GM04504 (cell line): Measurements from ENCODE around the gene BAZ2A.
"Not testable (repeated sequence)": the region's sequence is repeated elsewhere in the genome, so short reads cannot be mapped to it uniquely, and the experiment has no call there.

Experiments
- DNase-seq: peaks from one replicate; pipeline ENCODE4 v3.0.0-alpha.2; 2012; ENCODE audit warnings: low read depth

Gene BAZ2A

DNA sequence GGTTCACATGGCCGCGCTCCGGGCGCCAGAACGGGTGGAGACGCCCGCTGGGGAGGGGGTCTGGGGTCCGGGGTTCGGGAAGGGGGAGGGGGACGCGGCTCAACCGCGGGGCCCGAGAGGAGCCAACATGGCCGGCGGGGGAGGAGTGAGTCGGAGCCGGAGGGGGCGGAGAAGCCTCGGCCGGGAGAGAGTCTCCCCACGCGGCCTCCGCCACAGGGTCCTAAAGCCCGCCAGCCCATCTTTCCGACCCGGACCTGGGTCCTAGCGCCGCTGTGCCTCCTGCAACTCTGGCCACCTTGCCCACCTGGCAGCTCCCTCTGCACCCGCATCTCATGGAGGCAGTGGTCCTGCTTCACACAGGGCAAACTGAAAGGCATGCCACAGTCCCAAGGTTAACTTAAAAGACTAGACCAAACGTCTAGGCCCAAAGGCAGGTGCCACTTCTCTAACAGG is at the start of gene BAZ2A:
Gene BAZ2A (minus strand): TSS at position 147 of the 453 bp plus-strand sequence. CDS start 12,796 bp downstream, outside the sequence.
- DNase-seq: peak; percentile 50

DNA sequence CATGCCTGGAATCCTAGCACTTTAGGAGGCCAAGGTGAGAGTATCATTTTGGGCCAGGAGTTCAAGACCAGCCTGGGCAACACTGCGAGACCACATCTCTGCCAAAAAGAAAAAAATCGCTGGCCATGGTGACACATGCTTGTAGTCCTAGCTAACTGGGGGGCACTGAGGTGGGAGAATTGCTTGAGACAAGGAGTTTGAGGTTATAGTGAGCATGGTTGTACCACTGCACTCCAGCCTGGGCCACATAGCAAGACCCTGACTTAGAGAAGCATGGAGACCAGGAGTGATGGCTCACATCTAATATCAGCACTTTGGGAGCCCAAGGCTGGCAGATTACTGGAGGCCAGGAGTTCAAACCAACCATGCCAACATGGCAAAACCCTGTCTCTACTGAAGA is 48.7 kb upstream of the BAZ2A start:
- DNase-seq: no peak

DNA sequence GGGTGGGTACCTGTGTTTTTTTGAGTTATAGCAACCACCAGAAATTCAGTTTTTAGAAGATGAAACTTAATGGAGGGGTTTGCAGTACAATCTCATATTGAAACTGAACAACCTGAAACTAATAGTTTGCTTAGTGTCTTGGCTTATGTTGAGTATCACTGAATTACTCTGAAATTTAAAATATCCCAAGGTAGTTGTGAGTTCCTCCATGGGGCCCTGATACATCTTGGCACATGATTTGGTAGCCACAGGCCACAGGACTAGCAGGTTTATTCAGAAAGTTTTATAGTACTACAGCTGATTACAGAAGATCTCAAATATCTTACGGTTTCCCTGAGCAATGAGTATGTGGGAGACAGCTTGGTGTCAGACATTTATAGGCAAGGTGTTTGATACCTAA is 47.6 kb upstream of the BAZ2A start:
- DNase-seq: no peak

DNA sequence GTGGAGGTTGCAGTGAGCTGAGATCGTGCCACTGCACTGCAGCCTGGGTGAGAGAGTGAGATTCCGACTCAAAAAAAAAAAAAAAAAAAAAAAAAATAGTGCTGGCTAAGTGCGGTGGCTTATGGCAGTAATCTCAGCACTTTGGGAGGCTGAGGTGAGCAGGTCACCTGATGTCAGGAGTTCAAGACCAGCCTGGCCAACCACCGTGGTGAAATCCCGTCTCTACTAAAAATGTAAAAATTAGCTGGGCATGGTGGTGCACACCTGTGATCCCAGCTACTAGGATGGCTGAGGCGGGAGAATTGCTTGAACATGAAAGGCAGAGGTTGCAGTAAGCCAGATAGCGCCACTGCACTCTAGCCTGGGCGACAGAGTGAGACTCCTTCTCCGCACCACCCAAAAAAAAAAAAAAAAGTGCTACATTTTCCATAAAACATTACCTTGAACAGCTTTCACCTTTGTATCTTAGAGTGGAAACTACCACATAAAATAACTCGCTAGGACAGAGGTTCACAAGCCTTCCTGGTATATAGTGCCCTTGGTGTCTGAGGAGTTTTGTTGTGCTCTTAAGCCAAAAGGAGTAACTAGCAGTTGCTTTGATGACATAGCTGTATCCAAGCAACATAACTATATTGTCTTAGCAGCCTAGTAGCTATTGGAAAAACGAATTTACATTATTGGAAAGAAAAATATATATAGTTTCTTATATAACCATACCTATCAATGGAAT is 46.9 kb upstream of the BAZ2A start:
- DNase-seq: no peak

DNA sequence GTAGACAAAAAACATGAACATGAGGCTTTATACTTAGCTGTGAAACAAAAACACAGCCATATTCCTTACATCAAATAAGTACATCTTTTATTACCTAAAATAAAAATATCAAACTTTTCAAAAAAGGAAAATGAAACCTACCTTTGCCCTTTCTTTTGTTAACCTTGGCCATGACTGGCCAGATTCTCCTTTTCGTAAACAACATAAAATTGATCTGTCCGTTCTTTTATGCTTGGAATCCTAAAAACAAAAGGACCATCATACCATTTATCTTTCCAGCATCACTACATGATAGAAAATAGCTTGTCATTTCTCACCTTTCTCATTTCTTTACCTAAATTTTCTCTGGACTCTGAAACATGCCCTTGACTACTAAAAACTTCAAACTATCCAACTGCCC is 41.5 kb upstream of the BAZ2A start:
- no peak for DNase-seq

DNA sequence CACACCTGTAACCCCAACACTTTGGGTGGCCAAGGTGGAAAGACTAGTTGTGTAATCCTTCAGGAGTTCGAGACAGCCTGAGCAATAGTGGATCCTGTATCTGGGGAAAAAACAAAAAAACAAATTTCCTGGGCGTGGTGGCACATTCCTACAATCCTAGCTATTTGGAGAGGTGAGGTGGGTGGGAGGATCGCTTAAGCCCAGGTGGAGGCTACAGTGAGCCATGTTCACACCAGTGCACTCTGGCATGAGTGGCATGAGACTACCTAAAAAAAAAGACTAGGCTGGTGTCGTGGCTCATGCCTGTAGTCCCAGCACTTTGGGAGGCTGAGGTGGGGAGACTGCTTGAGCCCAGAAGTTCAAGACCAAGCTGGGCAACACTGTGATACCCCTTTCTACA is 40.7 kb upstream of the BAZ2A start:
- DNase-seq: no peak

DNA sequence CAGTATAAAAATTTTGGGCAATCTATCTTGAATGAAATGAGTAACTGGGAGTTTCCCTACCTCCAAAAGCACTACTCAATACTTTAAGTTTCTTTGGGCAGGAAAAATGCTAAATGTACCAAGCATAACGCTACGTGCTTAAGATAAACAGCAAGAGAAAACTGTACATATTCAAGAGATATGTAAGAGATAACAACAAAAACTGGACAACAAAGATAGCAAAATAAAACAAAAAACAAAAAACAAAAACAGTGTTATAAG is 38.0 kb upstream of the BAZ2A start:
- DNase-seq: no peak

DNA sequence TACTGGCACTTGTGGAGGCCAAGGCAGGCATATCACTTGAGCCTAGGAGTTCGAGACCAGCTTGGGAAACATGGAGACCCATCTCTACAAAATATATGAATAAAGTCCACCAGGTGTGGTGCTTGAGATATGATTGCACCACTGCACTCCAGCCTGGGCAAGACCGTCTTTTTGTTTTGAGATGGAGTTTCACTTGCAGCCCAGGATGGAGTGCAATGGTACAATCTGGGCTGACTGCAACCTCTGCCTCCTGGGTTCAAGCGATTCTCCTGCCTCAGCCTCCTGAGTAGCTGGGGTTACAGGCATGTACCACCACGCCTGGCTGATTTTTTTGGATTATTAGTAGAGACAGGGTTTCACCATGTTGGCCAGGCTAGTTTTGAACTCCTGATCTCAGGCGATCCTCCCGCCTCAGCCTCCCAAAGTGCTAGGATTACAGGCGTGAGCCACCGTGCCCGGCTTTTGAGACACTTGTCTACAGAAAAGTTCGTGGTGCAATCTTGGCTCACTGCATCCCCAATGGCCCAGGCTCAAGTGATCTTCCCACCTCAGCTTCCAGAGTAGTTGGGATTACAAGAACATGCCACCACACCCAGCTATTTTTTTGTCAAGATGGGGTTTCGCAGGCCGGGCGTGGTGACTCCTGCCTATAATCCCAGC is 32.0 kb upstream of the BAZ2A start:
- DNase-seq: no peak

DNA sequence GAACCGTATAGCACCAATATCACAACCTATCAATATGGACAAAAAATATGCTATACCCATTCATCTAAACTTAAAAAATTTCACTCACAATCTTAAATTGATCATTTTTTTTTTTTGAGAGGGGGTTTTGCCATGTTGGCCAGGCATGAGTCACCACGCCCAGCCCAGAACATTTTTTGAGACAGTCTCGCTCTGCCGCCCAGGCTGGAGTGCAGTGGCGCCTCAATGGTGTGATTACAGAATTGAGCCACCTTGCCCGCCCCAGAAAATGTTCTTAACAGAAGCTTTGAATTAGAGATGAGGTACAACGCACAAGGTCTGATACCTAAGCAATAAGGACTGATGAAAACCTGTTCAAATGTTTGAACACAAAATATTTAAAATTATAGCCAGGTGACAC is 31.4 kb upstream of the BAZ2A start:
- no peak for DNase-seq

DNA sequence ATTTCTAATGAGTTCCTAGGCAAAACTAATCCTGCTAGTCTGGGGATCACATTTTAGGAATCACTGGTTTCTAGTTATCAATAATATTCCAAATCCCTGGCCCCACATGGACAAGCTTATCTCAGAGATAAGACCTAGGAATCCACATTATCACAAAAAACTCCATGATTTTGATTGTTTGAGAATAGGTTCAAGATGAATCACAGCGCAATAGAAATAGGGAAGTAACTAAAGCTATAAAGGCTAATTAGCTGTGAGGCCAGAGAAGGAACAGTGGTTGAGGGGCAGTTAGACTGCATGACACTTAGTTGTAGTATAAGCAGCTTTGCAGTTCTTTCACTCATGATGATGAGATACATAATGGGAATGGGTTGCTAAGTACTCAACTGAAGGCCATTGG is 28.8 kb upstream of the BAZ2A start:
- no peak for DNase-seq

DNA sequence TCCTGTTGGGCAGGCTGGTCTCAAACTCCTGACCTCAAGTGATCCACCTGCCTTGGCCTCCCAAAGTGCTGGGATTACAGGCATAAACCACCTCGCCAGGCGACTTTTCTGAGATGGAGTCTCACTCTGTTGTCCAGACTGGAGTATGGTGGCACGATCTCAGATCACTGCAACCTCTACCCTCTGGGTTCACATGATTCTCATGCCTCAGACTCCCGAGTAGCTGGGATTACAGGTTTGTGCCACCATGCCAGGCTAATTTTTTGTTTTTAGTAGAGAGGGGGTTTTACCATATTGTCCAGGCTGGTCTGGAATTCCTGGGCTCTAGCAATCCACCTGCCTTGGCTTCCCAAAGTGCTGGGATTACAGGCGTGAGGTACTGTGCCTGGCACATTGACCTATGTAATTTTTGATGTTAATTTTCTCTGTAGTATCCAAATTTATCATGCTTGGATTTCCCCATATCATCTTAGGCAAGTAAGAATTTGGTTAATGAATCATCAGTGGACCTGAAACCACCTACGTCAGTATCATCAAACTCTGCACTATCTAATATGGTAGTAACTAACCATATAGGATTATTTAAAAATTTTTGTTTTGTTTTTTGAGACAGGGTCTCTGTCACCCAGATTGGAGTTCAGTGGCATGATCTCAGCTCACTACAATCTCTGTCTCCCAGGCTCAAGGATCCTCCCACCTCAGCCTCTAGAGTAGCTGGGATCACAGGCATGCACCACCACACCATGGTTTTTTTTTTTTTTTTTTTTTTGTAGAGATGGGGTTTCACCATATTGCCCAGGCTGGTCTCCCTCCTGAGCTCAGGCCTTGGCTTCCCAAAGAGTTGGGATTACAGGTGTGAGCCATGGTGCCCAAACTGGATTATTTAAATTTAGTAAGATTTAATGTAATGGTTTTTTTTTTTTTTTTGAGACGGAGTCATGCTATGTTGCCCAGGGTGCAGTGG is 27.6 kb upstream of the BAZ2A start:
- DNase-seq: no peak

DNA sequence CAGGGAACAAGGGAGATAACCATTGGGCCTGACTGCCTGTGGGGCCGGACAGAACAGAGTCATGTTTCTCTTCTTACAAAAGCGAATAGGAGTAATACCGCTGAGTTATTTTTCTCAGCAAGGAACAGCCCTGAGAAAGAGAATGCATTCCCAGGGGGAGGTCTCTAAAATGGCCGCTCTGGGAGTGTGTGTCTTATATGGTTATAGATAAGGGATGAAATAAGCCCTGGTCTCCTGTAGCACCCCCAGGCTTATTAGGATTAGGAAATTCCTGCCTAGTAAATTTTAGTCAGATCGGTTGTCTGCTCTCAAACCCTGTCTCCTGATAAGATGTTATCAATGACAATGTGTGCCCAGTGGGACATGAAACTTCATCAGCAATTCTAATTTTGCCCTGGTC is 23.7 kb upstream of the BAZ2A start:
- DNase-seq: not testable (repeated sequence)

DNA sequence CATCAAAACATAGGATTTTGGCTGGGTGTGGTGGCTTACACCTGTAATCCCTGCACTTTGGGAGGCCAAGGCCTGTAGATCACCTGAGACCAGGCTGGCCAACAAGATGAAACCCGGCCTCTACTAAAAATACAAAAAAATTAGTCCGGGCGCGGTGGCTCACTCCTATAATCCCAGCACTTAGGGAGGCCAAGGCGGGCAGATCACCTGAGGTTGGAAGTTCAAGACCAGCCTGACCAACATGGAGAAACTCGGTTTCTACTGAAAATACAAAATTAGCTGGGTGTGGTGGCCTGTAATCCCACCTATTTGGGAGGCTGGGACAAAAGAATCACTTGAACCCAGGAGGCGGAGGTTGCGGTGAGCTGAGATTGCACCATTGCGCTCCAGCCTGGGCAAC is 17.9 kb upstream of the BAZ2A start:
- not testable (repeated sequence) for DNase-seq

DNA sequence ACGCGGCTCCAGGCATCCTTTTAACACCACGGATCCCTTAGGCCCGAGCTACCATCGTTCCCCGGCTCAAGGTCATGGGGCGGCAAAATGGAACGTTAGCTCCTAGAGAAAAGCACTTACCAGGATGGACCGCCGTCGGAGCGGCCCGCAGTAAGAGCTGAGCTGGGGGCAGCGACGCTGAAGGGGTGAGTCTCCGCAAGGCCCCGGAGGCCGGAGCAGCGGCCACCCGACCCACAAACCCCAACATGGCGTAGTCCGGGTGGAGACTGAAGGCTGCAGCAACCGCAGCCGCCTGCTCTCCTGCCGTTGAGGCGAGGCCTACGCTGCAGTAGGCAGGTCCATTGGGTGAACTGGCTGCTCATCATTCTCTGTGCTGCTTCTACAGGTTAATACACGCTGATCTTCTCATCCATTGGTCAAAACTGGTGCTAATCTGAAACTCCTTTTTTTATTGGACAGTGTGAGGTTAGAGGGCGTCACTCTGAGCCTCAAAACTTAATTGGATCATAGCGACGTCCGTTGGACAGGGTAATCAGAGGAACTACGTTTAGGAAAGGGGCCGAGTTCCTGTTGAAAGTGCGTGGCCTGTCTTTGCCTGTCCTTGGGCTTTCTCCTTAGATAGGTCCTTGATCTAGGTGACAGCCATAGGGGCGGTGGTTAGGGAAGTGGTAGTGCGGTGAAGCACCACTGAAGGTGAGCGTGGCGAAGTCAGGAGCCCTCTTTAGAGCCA is 15.8 kb upstream of the BAZ2A start, which contains the start of gene ATP5F1B:
Gene ATP5F1B (minus strand): TSS at position 268 of the 730 bp plus-strand sequence. CDS start 21 bp downstream, at position 247.
- DNase-seq: peak; percentile 100

DNA sequence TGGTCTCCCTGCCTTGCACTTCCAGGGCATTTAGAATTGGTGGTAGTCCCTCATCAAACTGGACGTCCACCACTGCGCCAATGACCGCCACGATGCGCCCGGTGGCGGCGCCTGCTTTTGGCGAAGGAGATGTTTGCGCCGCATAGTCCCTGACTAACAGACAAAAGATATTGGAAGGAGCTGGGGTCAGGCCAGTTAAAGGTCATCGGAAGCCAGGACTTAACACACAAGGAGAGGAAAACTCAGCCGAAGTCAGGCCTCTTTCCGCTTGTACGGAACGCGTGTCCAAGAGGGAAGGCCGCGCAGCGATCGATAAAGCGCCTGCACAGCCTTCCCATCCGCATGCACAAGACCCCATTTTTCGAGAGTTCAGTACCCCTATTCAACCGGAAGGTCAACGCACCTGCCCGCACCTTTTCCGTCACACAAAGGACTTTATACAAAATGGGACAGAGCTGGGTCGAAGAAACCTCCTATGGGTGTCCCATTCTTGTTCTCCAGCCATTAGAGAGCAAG is 15.1 kb upstream of the BAZ2A start:
- no peak for DNase-seq

DNA sequence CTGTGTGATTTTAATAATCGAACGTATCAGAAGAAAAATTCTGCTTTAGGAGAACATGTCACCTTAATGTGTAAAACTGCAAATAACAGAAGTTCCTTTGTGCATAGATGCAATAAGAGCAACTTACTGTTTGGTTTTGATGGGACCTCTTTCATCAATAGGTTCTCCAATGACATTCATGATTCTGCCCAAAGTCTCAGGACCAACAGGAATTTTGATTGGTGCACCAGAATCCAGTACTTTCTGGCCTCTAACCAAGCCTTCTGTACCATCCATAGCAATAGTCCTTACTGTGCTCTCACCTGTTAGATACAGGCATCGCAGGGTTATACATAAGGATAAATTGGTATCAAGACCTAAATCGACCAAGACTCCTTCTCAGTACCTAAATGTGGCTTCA is 14.5 kb upstream of the BAZ2A start:
- no peak for DNase-seq

DNA sequence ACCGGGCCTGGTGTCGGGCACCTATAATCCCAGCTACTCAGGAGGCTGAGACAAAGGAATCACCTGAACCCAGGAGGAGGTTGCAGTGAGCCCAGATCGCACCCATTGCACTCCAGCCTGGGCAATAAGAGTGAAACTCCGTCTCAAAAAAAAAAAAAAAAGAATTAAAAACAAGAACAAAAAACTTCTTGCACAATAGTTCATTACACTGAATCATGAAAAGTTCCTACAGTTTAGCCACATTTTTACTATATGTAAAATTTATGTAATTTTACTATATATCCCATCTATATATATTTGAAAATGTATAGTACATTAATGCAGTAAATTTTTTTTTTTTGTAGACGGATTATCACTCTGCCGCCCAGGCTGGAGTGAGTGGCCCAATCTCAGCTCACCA is 11.1 kb upstream of the BAZ2A start:
- no peak for DNase-seq

DNA sequence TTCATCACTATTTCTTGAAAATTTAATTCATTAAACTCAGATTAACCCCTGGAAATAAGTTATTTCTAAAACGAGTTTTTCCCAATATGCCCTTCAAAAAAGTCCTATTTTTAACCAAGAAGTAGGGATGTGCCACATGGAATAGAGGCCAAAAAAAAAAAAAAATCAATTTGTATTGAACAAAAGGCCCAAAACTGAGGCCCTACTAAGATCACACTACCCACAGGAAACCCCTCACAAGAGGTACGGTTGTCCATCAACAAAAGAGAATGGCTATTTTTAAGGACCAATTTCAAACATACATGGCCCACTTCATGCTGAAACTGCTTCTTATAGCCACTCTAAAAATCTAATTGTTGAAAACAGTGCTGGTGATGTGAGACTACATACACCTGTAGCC is 7.5 kb upstream of the BAZ2A start:
- no peak for DNase-seq

DNA sequence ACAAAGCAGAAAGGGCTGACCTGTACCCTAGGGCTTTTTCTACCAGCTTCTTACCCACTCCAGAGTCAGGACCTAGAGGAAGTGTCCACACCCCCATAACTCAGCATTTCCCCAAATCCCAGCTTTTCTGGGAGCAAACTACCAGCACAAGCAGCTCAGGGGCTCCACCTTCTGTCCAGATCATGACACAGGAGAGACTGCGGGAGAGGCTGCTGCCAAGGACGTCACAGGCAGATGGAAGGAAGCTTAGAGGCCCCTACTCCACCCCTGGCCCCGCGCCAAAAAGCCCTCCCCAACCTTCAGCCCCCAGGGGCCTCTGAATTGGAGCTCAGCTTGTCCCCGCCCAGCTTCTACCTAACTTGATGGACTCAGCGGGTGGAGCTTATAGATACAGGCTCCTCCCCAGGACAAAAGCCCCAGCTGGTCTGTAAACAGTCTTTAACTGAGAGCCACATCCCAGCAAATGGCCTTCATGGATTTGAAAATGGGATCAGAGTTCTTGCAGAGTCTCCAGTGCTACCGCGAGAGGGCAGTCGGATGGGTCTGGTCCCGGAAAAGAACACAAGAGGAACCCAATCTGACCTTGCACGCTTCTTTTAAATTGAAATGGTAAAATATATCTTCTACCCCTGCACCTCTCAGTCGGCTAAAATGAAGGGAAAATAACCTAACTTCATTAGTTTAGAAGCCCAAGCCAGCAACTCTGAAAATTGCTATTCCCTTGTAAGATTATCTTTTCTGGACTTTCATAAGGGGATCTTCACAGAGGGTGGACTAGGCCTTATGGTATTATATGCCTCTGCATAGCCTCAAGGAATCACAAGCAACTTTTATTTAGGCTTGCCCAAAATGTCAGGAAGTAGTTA is 6.8 kb upstream of the BAZ2A start:
- peak; percentile 100 for DNase-seq

DNA sequence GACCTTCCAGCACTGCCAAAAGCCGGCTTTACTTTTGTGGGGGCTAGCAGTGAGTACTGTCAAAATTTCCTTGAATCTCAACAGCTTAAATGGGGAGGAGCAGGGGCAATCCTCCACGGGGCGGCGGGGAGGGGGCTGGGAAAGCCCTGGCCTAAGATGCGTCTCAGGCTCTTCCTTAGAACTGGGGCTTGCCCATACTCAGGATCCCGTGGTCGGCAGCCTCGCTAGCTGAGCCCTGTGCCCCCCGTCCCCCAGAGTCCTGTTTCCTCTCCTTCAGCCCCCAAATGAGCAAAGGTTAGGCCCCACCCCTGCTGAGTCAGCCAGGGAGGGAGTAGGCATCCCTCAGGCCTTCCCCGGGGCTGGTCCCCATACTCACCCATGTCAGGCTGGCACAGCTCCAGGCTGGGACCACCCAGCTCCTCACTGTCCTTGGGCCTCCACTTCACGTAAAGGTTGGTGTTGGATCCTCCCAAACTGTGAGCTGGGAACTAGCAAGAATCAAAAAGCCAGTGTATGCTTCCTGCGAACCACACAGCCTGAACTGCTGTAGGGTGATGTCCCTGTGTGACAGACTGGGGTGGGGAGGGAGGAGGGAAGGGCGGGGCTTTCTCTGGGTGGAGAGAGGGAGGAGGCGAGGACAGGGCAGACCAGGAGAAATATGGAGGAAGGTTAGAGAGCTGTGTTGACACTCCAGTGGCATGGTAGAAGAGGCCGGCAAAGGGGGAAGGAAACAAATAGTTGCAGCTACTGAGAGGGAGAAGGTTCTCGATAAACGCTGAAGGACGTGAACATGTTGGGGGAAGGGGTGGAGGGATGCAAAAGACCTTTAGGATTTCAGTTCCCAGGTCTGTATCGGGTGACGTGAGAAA is 5.9 kb upstream of the BAZ2A start:
- peak; percentile 79 for DNase-seq
